Fibroblast of pulmonary artery (primary cell): Measurements from ENCODE around the gene FOXP2.

ENCODE experiments used
- DNase-seq: peaks from one replicate; pipeline ENCODE4 v3.0.0-alpha.2; 2010; ENCODE audit warnings: low read depth
- H3K4me3 ChIP-seq: replicated peaks from 2 replicates; pipeline ENCODE4 v1.5.1; 2011; ENCODE audit warnings: low read depth, mild to moderate bottlenecking, control low read depth, low read length, moderate library complexity
- CTCF ChIP-seq: IDR thresholded peaks from 2 replicates; pipeline ENCODE4 v1.5.1; 2011; ENCODE audit warnings: mild to moderate bottlenecking, control low read depth, low read length, inconsistent platforms; ENCODE audit errors: missing control alignments

The FOXP2 gene

GRCh38 chr7:114652041-114652440 lies 237.4 kb downstream of the FOXP2 start:
- no peak for DNase-seq
- no peak for TF ChIP-seq CTCF
- no peak overlapping the region for H3K4me3 ChIP-seq

- H3K4me3 ChIP-seq = peak overlapping the region; percentile 6
- no peak for DNase-seq
These were observed 238.9 kb downstream of the FOXP2 start for GRCh38 chr7:114653364-114654088.

GRCh38 chr7:114656466-114656865 lies 241.9 kb downstream of the FOXP2 start:
- no peak overlapping the region for H3K4me3 ChIP-seq
- TF ChIP-seq CTCF = no peak
- DNase-seq = no peak

More at GRCh38 chr7:114653364-114654088, 238.9 kb downstream of the FOXP2 start:
- TF ChIP-seq CTCF = no peak

- no peak for TF ChIP-seq CTCF
- no peak for DNase-seq
- no peak overlapping the region for H3K4me3 ChIP-seq
These were observed 242.7 kb downstream of the FOXP2 start for GRCh38 chr7:114657279-114657678.

- H3K4me3 ChIP-seq = no peak overlapping the region
- no peak for DNase-seq
- no peak for TF ChIP-seq CTCF
These were observed 243.6 kb downstream of the FOXP2 start for GRCh38 chr7:114658216-114658615.

GRCh38 chr7:114659409-114660125 lies 245.0 kb downstream of the FOXP2 start:
- no peak for DNase-seq
- no peak for TF ChIP-seq CTCF
- no peak overlapping the region for H3K4me3 ChIP-seq
